MCF 10A (cell line): Measurements from ENCODE around the gene JPH3. TPM values are rescaled to one million over a fixed set of nuclear protein-coding genes. Genes with fewer than 3 reads are reported as not detected.
A peak's percentile ranks its signal among the peaks of the same experiment; 100 is the strongest.

Source experiments
- BruUV-seq: library from RNA; stranded (reverse); fragments of 400-500 nt; replicated peaks from 2 replicates; lab custom pipeline; 2021; lab: Mats Ljungman, UMichigan
- CTCF ChIA-PET: fragments of 300-600 bp; sonication (Branson Sonifier 250); formaldehyde crosslinking; extraction: SDS; loops from one replicate; lab custom pipeline; 2021; ENCODE audit warnings: antibody characterized with exemption, inconsistent platforms; lab: Yijun Ruan, JAX
- POLR2A ChIA-PET: fragments of 300-600, 350-650 bp; sonication (Branson Sonifier 250); formaldehyde crosslinking; extraction: SDS; loops from one replicate; lab custom pipeline; 2020; ENCODE audit warnings: antibody characterized with exemption, inconsistent platforms; lab: Yijun Ruan, JAX
- DNase-seq: peaks from one replicate; pipeline ENCODE4 v3.0.0-alpha.2; 2018; ENCODE audit not compliant: unreplicated experiment
- H3K27ac Mint-ChIP-seq: one replicate; pipeline ENCODE4 v1.8.0; 2022; ENCODE audit warnings: mild to moderate bottlenecking, low read depth, mixed read lengths; ENCODE audit not compliant: unreplicated experiment
- H3K27me3 Mint-ChIP-seq: one replicate; pipeline ENCODE4 v1.8.0; 2022; ENCODE audit warnings: mixed read lengths; ENCODE audit not compliant: insufficient read depth, unreplicated experiment
- H3K36me3 Mint-ChIP-seq: one replicate; pipeline ENCODE4 v1.8.0; 2022; ENCODE audit warnings: mild to moderate bottlenecking, moderate library complexity, mixed read lengths; ENCODE audit not compliant: insufficient read depth, unreplicated experiment
- H3K4me1 Mint-ChIP-seq: one replicate; pipeline ENCODE4 v1.8.0; 2022; ENCODE audit warnings: mixed read lengths; ENCODE audit not compliant: insufficient read depth, unreplicated experiment
- H3K4me3 Mint-ChIP-seq: one replicate; pipeline ENCODE4 v1.8.0; 2022; ENCODE audit warnings: mild to moderate bottlenecking, moderate library complexity, mixed read lengths; ENCODE audit not compliant: unreplicated experiment
- H3K9me3 Mint-ChIP-seq: one replicate; pipeline ENCODE4 v1.8.0; 2022; ENCODE audit warnings: mixed read lengths; ENCODE audit not compliant: unreplicated experiment
- CTCF ChIP-seq: fragments of 200-600 bp; IDR thresholded peaks from one replicate; pipeline ENCODE4 v1.8.0; 2022; ENCODE audit warnings: antibody characterized with exemption, mild to moderate bottlenecking; ENCODE audit not compliant: unreplicated experiment
- intact Hi-C: fragments of 100-400 bp; cut with micrococcal nuclease; formaldehyde crosslinking; loops from 2 replicates; pipeline ENCODE4 v1.14.1; 2022
- total RNA-seq: library from RNA; stranded (reverse); gene quantifications from 2 replicates; pipeline ENCODE4 v1.2.3, GENCODE V29; 2022

The JPH3 gene
- total RNA-seq, 1 experiment from 2014 or later, result not detected

- H3K4me1 Mint-ChIP-seq, result peaks cover 6% of the 10 kb centered on the region
- no TSS peak for BruUV-seq
- POLR2A ChIA-PET, result interaction anchor here (1.2 to 2.0 kb wide), 2 partner anchors 43 to 65 kb away, joined by 3 to 8 read pairs; no protein-coding TSS in a partner anchor
- no peak for TF ChIP-seq CTCF
- CTCF ChIA-PET, result interaction anchor here (0.6 kb wide), 1 partner anchor 1579 kb away, joined by 3 read pairs; no protein-coding TSS in a partner anchor
- peak; percentile 32 for DNase-seq
- H3K9me3 Mint-ChIP-seq, result no peaks in the 10 kb centered on the region
- no peaks in the 10 kb centered on the region for H3K27me3 Mint-ChIP-seq
- no peak overlapping the region for H3K27ac Mint-ChIP-seq
- intact Hi-C loops, result no loop called here
- no peak overlapping the region for H3K4me3 Mint-ChIP-seq
- no peaks in the 10 kb centered on the region for H3K36me3 Mint-ChIP-seq
These were observed 18.7 kb upstream of the JPH3 start for GRCh38 chr16:87583453-87584131.

DNA sequence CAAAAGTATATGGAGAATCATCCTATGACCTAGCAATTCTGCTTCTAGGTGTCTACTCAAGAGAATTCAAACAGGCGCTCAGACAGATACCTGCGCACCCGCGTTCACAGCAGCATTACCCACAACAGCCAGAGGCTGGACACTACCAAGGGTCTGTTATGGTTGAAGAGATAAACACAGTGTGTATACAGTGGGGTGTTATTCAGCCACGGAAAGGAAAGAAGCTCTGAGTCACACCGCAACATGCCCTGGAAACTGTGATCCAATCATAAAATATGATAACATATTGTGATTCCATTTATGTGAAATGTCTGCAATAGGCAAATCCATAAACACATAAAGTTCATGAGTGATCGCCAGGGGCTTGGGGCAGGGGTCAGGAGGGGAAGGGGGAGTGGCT lies 18.0 kb upstream of the JPH3 start:
- peaks cover 6% of the 10 kb centered on the region for H3K4me1 Mint-ChIP-seq
- peaks cover 5% of the 10 kb centered on the region for H3K27me3 Mint-ChIP-seq
- no peak for DNase-seq
- ChIA-PET CTCF (interaction anchor here (0.6 kb wide), 1 partner anchor 1580 kb away, joined by 3 read pairs; no protein-coding TSS in a partner anchor), POLR2A (interaction anchor here (1.2 kb wide), 1 partner anchor 43 kb away, joined by 3 read pairs; no protein-coding TSS in a partner anchor)
- no peak overlapping the region for H3K4me3 Mint-ChIP-seq
- H3K36me3 Mint-ChIP-seq, result no peaks in the 10 kb centered on the region
- BruUV-seq, result no TSS peak
- H3K9me3 Mint-ChIP-seq, result no peaks in the 10 kb centered on the region
- intact Hi-C loops, result no loop called here
- no peak for TF ChIP-seq CTCF
- no peak overlapping the region for H3K27ac Mint-ChIP-seq

- Mint-ChIP-seq H3K27ac (no peak overlapping the region), H3K4me1 (peaks cover 6% of the 10 kb centered on the region), H3K36me3 (no peaks in the 10 kb centered on the region), H3K4me3 (no peak overlapping the region), H3K9me3 (no peaks in the 10 kb centered on the region), H3K27me3 (peaks cover 12% of the 10 kb centered on the region)
- no TSS peak for BruUV-seq
- DNase-seq, result no peak
- ChIA-PET CTCF (no interaction called here), POLR2A (interaction anchor here (1.2 kb wide), 1 partner anchor 42 kb away, joined by 3 read pairs; no protein-coding TSS in a partner anchor)
- intact Hi-C loops, result no loop called here
- TF ChIP-seq CTCF, result no peak
These were observed 17.3 kb upstream of the JPH3 start for GRCh38 chr16:87584975-87585374.

DNA sequence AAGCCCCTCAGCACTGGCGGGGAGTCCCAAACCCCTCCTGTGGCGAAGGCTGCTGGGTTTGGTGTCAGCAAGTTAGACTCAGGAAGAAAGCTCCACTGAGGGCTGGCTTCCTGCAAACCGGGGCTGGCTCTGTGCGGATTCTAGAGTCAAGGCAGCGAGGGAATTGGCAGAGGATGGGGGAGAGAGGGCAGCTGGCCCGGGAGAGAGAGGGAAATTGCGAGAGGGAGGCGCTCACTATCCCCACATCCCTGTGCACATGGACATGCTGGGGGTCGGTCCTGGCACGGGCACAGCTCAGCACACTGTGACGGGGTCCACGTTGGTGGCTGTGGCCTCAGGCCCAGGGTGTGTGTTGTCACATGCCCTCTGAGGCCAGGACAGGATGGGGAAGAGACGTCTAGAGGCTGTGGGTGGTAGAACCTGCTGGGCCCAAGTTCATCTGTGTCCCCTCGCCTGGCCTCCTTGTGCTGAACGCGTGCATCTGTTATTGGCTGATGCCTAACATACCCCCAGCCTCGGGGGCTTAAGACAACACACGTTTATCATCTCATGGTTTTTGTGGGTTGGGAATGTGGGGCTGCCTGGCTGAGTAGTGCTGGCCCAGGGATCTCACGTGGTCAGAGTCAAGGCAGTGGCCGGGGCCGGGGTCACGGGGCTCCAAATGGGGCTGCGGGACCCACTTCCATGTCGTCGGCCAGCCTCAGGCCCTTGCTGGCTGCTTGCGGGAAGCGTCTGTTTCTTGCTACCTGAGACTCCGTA lies 16.7 kb upstream of the JPH3 start:
- Mint-ChIP-seq H3K27ac (no peak overlapping the region), H3K27me3 (peaks cover 18% of the 10 kb centered on the region), H3K36me3 (no peaks in the 10 kb centered on the region), H3K4me3 (no peak overlapping the region), H3K4me1 (peaks cover 6% of the 10 kb centered on the region), H3K9me3 (no peaks in the 10 kb centered on the region)
- DNase-seq, result no peak
- BruUV-seq, result no TSS peak
- ChIA-PET CTCF (interaction anchor here (0.6 kb wide), 1 partner anchor 196 kb away, joined by 3 read pairs; no protein-coding TSS in a partner anchor), POLR2A (no interaction called here)
- intact Hi-C loops, result no loop called here
- no peak for TF ChIP-seq CTCF
